HUES64 (cell line): ENCODE results near the gene TMEM184B.
"Not testable (repeated sequence)": the region's sequence is repeated elsewhere in the genome, so short reads cannot be mapped to it uniquely, and the experiment has no call there.

Source experiments
- H3K27ac ChIP-seq: 2 replicates; pipeline ENCODE4 v1.7.0; 2013; ENCODE audit warnings: low read depth, low read length, inconsistent platforms
- H3K27me3 ChIP-seq: 2 replicates; pipeline ENCODE4 v1.6.1; 2013; ENCODE audit warnings: mild to moderate bottlenecking, low read length; ENCODE audit not compliant: insufficient read depth
- H3K36me3 ChIP-seq: 2 replicates; pipeline ENCODE4 v1.6.1; 2013; ENCODE audit warnings: mild to moderate bottlenecking, low read length; ENCODE audit not compliant: insufficient read depth
- H3K4me1 ChIP-seq: 2 replicates; pipeline ENCODE4 v1.6.1; 2013; ENCODE audit warnings: mild to moderate bottlenecking, low read length, moderate library complexity; ENCODE audit not compliant: insufficient read depth
- H3K4me3 ChIP-seq: 2 replicates; pipeline ENCODE4 v1.5.1; 2013; ENCODE audit warnings: mild to moderate bottlenecking, low read length, moderate library complexity
- H3K9ac ChIP-seq: 2 replicates; pipeline ENCODE4 v1.6.1; 2013; ENCODE audit warnings: mild to moderate bottlenecking, low read depth, low read length
- H3K9me3 ChIP-seq: 2 replicates; pipeline ENCODE4 v1.6.1; 2013; ENCODE audit warnings: low read depth, low read length; ENCODE audit not compliant: insufficient read depth
- WGBS: fragments of 150-250, 120-280 bp; methylation state at CpG from one replicate; pipeline ENCODE4 v1.1.7; 2013; ENCODE audit warnings: missing lambda C conversion rate; 5-methylcytosine and 5-hydroxymethylcytosine counted together

Gene TMEM184B

GRCh38 chr22:38243007-38243765 lies 29.6 kb downstream of the TMEM184B start:
- H3K9me3 ChIP-seq: no peaks in the 10 kb centered on the region
- no peak overlapping the region for H3K9ac ChIP-seq
- peaks cover 13% of the 10 kb centered on the region for H3K4me1 ChIP-seq
- H3K36me3 ChIP-seq: peaks cover 27% of the 10 kb centered on the region
- WGBS: 81% methylated on average over 20 of the region's 20 CpGs
- no peak overlapping the region for H3K27ac ChIP-seq
- no peak overlapping the region for H3K4me3 ChIP-seq
- H3K27me3 ChIP-seq: no peaks in the 10 kb centered on the region

DNA sequence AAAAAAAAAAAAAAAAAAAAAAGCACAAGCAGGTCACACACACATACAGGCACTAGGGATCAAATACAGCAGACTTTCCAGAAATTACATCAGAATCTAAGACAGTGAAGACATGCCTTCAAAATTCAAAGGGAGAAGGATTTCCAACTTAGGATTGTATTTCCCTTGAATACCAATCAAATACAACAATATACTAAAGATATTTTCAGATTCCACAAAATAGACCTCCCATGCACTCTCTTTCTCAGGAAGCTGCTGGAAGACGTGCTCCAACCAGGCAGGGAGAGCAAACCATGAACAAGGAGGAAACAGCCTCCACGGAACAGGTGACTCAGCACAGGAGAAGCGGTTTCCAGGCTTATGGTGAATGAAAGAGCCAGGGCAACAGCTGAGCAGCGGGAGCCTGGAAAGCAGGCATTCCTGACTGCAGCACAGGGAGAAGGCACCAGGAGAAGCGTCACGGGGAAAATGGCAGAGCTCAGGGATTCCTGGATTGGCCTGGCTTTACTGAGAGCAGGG lies 32.0 kb downstream of the TMEM184B start:
- H3K27ac ChIP-seq: peak overlapping the region; percentile 89
- WGBS: 14% methylated on average over 6 of the region's 6 CpGs
- H3K4me1 ChIP-seq: peaks cover 13% of the 10 kb centered on the region
- peaks cover 21% of the 10 kb centered on the region for H3K36me3 ChIP-seq
- H3K9me3 ChIP-seq: no peaks in the 10 kb centered on the region
- no peak overlapping the region for H3K4me3 ChIP-seq
- H3K27me3 ChIP-seq: no peaks in the 10 kb centered on the region
- peak overlapping the region; percentile 64; the same call in 1 of the 2 replicates for H3K9ac ChIP-seq

GRCh38 chr22:38239101-38239761 lies 33.6 kb downstream of the TMEM184B start:
- no peak overlapping the region for H3K9ac ChIP-seq
- H3K27ac ChIP-seq: no peak overlapping the region
- 82% methylated on average over 14 of the region's 14 CpGs for WGBS

GRCh38 chr22:38238519-38239071 lies 34.2 kb downstream of the TMEM184B start:
- no peaks in the 10 kb centered on the region for H3K27me3 ChIP-seq
- peaks cover 34% of the 10 kb centered on the region for H3K36me3 ChIP-seq
- 94% methylated on average over 9 of the region's 9 CpGs for WGBS
- no peaks in the 10 kb centered on the region for H3K9me3 ChIP-seq
- no peak overlapping the region for H3K4me3 ChIP-seq
- no peak overlapping the region for H3K9ac ChIP-seq
- no peak overlapping the region for H3K27ac ChIP-seq
- peaks cover 13% of the 10 kb centered on the region for H3K4me1 ChIP-seq

More at GRCh38 chr22:38239101-38239761, 33.6 kb downstream of the TMEM184B start:
- no peaks in the 10 kb centered on the region for H3K9me3 ChIP-seq
- peaks cover 13% of the 10 kb centered on the region for H3K4me1 ChIP-seq
- no peak overlapping the region for H3K4me3 ChIP-seq
- H3K36me3 ChIP-seq: peaks cover 34% of the 10 kb centered on the region
- H3K27me3 ChIP-seq: no peaks in the 10 kb centered on the region

DNA sequence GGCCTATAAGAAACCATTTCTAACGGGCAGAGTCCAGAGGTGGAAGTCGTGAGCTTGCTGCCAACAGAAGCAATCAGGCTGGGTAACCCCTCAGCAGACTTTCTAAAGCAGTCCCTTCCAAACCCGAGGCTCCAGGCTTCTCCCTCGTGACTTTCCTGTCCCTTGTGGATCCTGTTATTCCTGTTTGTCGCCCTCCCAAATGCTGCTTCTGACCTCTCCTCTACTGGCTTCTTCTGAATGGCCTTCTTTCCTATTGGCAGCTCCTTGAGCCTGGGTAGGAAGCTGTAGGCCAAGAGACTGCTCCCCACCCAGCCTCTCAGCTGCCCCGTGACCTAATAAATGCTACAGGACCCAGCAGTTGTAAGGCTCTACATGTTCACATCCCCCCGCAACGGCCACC lies 36.0 kb downstream of the TMEM184B start:
- 92% methylated on average over 8 of the region's 8 CpGs for WGBS
- no peaks in the 10 kb centered on the region for H3K27me3 ChIP-seq
- H3K27ac ChIP-seq: no peak overlapping the region
- no peak overlapping the region for H3K9ac ChIP-seq
- H3K4me1 ChIP-seq: peaks cover 13% of the 10 kb centered on the region
- no peak overlapping the region for H3K4me3 ChIP-seq
- no peaks in the 10 kb centered on the region for H3K9me3 ChIP-seq
- H3K36me3 ChIP-seq: peaks cover 44% of the 10 kb centered on the region

DNA sequence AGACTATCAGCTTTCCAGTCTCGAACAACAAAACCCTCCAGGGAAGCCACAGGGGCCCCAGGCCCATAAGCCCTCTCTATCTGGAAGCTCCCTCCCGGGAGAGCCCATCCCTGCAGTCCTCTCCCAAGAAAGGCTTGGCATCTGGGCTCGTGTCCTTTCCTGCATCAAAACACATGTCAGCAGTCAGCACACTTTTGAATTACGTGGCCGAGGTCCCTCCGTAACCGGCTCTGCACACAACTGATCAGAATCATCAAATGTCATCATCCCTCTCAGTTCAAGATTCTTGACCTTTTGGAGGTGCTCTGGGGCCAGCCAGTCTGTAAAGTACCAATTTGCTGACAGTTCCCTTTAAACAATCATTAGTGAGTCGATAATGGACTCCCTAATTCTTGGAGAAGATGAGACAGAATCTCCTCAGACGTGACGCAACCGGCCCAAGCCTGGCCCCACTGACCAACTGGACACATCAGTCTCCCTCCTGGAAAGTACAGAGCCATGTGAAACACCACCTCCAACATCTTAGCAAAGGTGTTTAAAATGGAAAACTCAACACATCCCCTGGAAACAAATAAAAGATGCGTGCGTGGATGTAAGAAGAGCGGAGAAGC lies 37.5 kb downstream of the TMEM184B start:
- 95% methylated on average over 14 of the region's 14 CpGs for WGBS
- no peak overlapping the region for H3K9ac ChIP-seq
- H3K27ac ChIP-seq: no peak overlapping the region
- H3K27me3 ChIP-seq: no peaks in the 10 kb centered on the region
- H3K36me3 ChIP-seq: peaks cover 58% of the 10 kb centered on the region
- peaks cover 4% of the 10 kb centered on the region; the same call in 1 of the 2 replicates for H3K4me1 ChIP-seq
- H3K9me3 ChIP-seq: no peaks in the 10 kb centered on the region
- no peak overlapping the region for H3K4me3 ChIP-seq

- WGBS: 97% methylated on average over 9 of the region's 10 CpGs
- H3K36me3 ChIP-seq: peaks cover 68% of the 10 kb centered on the region
- H3K9me3 ChIP-seq, H3K4me1 ChIP-seq, H3K4me3 ChIP-seq, H3K9ac ChIP-seq, H3K27me3 ChIP-seq, H3K27ac ChIP-seq: not testable (repeated sequence)
These were observed 39.0 kb downstream of the TMEM184B start for GRCh38 chr22:38233856-38234255.

DNA sequence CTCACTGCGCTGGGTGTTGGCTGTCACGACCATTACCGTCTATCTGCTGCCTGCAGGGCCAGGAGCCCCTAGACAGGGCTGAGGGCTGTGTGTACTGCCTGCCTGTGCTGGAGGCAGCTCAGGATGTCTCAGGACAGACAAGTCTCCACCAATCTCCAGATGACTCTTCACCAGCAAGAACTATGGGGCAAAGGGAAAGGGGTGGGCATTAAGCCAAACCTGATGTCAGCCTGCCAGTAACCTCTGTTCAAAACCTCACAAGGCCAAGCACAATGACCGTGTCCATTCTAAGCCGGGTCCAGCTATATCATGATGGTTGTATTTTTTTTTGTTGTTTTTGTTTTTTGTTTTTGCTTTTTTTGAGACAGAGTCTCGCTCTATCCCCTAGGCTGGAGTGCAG lies 39.4 kb downstream of the TMEM184B start:
- no peak overlapping the region for H3K27ac ChIP-seq
- peaks cover 73% of the 10 kb centered on the region for H3K36me3 ChIP-seq
- no peak overlapping the region for H3K4me3 ChIP-seq
- WGBS: 96% methylated on average over 6 of the region's 6 CpGs
- no peaks in the 10 kb centered on the region for H3K9me3 ChIP-seq
- no peaks in the 10 kb centered on the region for H3K27me3 ChIP-seq
- no peaks in the 10 kb centered on the region for H3K4me1 ChIP-seq
- no peak overlapping the region for H3K9ac ChIP-seq

GRCh38 chr22:38232196-38232595 lies 40.6 kb downstream of the TMEM184B start:
- no peaks in the 10 kb centered on the region for H3K4me1 ChIP-seq
- H3K27me3 ChIP-seq: no peaks in the 10 kb centered on the region
- H3K4me3 ChIP-seq: no peak overlapping the region
- no peak overlapping the region for H3K27ac ChIP-seq
- no peak overlapping the region for H3K9ac ChIP-seq
- 89% methylated on average over 8 of the region's 8 CpGs for WGBS
- no peaks in the 10 kb centered on the region for H3K9me3 ChIP-seq
- H3K36me3 ChIP-seq: peaks cover 85% of the 10 kb centered on the region

GRCh38 chr22:38230916-38231315 lies 41.9 kb downstream of the TMEM184B start:
- H3K4me3 ChIP-seq: no peak overlapping the region
- no peak overlapping the region for H3K9ac ChIP-seq
- H3K27ac ChIP-seq: no peak overlapping the region
- no peaks in the 10 kb centered on the region for H3K27me3 ChIP-seq
- WGBS: 94% methylated on average over 9 of the region's 9 CpGs
- H3K4me1 ChIP-seq: no peaks in the 10 kb centered on the region
- H3K36me3 ChIP-seq: peaks cover 85% of the 10 kb centered on the region
- no peaks in the 10 kb centered on the region for H3K9me3 ChIP-seq
